MCF 10A (cell line): ENCODE measurements around the gene MXD3. TPM values are rescaled to one million over a fixed set of nuclear protein-coding genes. Genes with fewer than 3 reads are reported as not detected.

Experiments used
- BruUV-seq: library from RNA; stranded (reverse); fragments of 400-500 nt; replicated peaks from 2 replicates; lab custom pipeline; 2021; lab: Mats Ljungman, UMichigan
- CTCF ChIA-PET: fragments of 300-600 bp; sonication (Branson Sonifier 250); formaldehyde crosslinking; extraction: SDS; loops from one replicate; lab custom pipeline; 2021; ENCODE audit warnings: antibody characterized with exemption, inconsistent platforms; lab: Yijun Ruan, JAX
- POLR2A ChIA-PET: fragments of 300-600, 350-650 bp; sonication (Branson Sonifier 250); formaldehyde crosslinking; extraction: SDS; loops from one replicate; lab custom pipeline; 2020; ENCODE audit warnings: antibody characterized with exemption, inconsistent platforms; lab: Yijun Ruan, JAX
- DNase-seq: peaks from one replicate; pipeline ENCODE4 v3.0.0-alpha.2; 2018; ENCODE audit not compliant: unreplicated experiment
- H3K27ac Mint-ChIP-seq: one replicate; pipeline ENCODE4 v1.8.0; 2022; ENCODE audit warnings: mild to moderate bottlenecking, low read depth, mixed read lengths; ENCODE audit not compliant: unreplicated experiment
- H3K27me3 Mint-ChIP-seq: one replicate; pipeline ENCODE4 v1.8.0; 2022; ENCODE audit warnings: mixed read lengths; ENCODE audit not compliant: insufficient read depth, unreplicated experiment
- H3K36me3 Mint-ChIP-seq: one replicate; pipeline ENCODE4 v1.8.0; 2022; ENCODE audit warnings: mild to moderate bottlenecking, moderate library complexity, mixed read lengths; ENCODE audit not compliant: insufficient read depth, unreplicated experiment
- H3K4me1 Mint-ChIP-seq: one replicate; pipeline ENCODE4 v1.8.0; 2022; ENCODE audit warnings: mixed read lengths; ENCODE audit not compliant: insufficient read depth, unreplicated experiment
- H3K4me3 Mint-ChIP-seq: one replicate; pipeline ENCODE4 v1.8.0; 2022; ENCODE audit warnings: mild to moderate bottlenecking, moderate library complexity, mixed read lengths; ENCODE audit not compliant: unreplicated experiment
- H3K9me3 Mint-ChIP-seq: one replicate; pipeline ENCODE4 v1.8.0; 2022; ENCODE audit warnings: mixed read lengths; ENCODE audit not compliant: unreplicated experiment
- CTCF ChIP-seq: fragments of 200-600 bp; IDR thresholded peaks from one replicate; pipeline ENCODE4 v1.8.0; 2022; ENCODE audit warnings: antibody characterized with exemption, mild to moderate bottlenecking; ENCODE audit not compliant: unreplicated experiment
- intact Hi-C: fragments of 100-400 bp; cut with micrococcal nuclease; formaldehyde crosslinking; loops from 2 replicates; pipeline ENCODE4 v1.14.1; 2022
- total RNA-seq: library from RNA; stranded (reverse); gene quantifications from 2 replicates; pipeline ENCODE4 v1.2.3, GENCODE V29; 2022

MXD3 gene
- total RNA-seq, 1 experiment from 2014 or later = 13.2 TPM

GRCh38 chr5:177275883-177276282 is 35.8 kb downstream of the MXD3 start:
- intact Hi-C loops = no loop called here
- no peak overlapping the region for H3K27ac Mint-ChIP-seq
- no peak for DNase-seq
- CTCF ChIA-PET = interaction anchor here (0.7 to 0.8 kb wide), 2 partner anchors 11 to 157 kb away, joined by 3 read pairs; no protein-coding TSS in a partner anchor
- BruUV-seq = no TSS peak
- H3K9me3 Mint-ChIP-seq = no peaks in the 10 kb centered on the region
- no peak overlapping the region for H3K4me3 Mint-ChIP-seq
- TF ChIP-seq CTCF = no peak
- no peaks in the 10 kb centered on the region for H3K4me1 Mint-ChIP-seq
- POLR2A ChIA-PET = interaction anchor here (0.8 to 0.9 kb wide), 2 partner anchors 23 to 26 kb away, joined by 3 read pairs; no protein-coding TSS in a partner anchor
- peaks cover 97% of the 10 kb centered on the region for H3K36me3 Mint-ChIP-seq
- no peaks in the 10 kb centered on the region for H3K27me3 Mint-ChIP-seq

- no TSS peak for BruUV-seq
- Mint-ChIP-seq H3K27ac (peak overlapping the region; percentile 50), H3K4me3 (no peak overlapping the region), H3K9me3 (no peaks in the 10 kb centered on the region), H3K27me3 (no peaks in the 10 kb centered on the region), H3K36me3 (peaks cover 99% of the 10 kb centered on the region), H3K4me1 (peaks cover 17% of the 10 kb centered on the region)
- no peak for DNase-seq
- no peak for TF ChIP-seq CTCF
- POLR2A ChIA-PET = interaction anchor here (0.9 to 2.0 kb wide), 8 partner anchors 11 to 184 kb away, joined by 3 to 12 read pairs (median 4); partner anchors contain the start of genes PRELID1 and RAB24
- CTCF ChIA-PET = interaction anchor here (0.8 to 3.2 kb wide), 7 partner anchors 9 to 158 kb away, joined by 3 to 23 read pairs (median 3); no protein-coding TSS in a partner anchor
- intact Hi-C loops = no loop called here
Observed at GRCh38 chr5:177271113-177271512, 40.6 kb downstream of the MXD3 start.

- Mint-ChIP-seq H3K9me3 (no peaks in the 10 kb centered on the region), H3K4me1 (peaks cover 17% of the 10 kb centered on the region), H3K4me3 (no peak overlapping the region), H3K36me3 (peaks cover 99% of the 10 kb centered on the region), H3K27ac (peak overlapping the region; percentile 50), H3K27me3 (no peaks in the 10 kb centered on the region)
- ChIA-PET CTCF (interaction anchor here (0.8 to 3.2 kb wide), 8 partner anchors 8 to 157 kb away, joined by 3 to 23 read pairs (median 4); no protein-coding TSS in a partner anchor), POLR2A (interaction anchor here (0.9 to 2.0 kb wide), 10 partner anchors 9 to 185 kb away, joined by 3 to 12 read pairs (median 4); partner anchors contain the start of genes PRELID1 and RAB24)
- BruUV-seq = no TSS peak
- DNase-seq = no peak
- intact Hi-C loops = no loop called here
- no peak for TF ChIP-seq CTCF
Observed at GRCh38 chr5:177270653-177271052, 41.0 kb downstream of the MXD3 start.

GRCh38 chr5:177269976-177270375 is 41.7 kb downstream of the MXD3 start:
- no peaks in the 10 kb centered on the region for H3K27me3 Mint-ChIP-seq
- no TSS peak for BruUV-seq
- TF ChIP-seq CTCF = no peak
- DNase-seq = peak; percentile 27
- peaks cover 17% of the 10 kb centered on the region for H3K4me1 Mint-ChIP-seq
- H3K9me3 Mint-ChIP-seq = no peaks in the 10 kb centered on the region
- CTCF ChIA-PET = interaction anchor here (0.7 to 3.2 kb wide), 7 partner anchors 9 to 231 kb away, joined by 3 to 23 read pairs (median 5); no protein-coding TSS in a partner anchor
- no peak overlapping the region for H3K4me3 Mint-ChIP-seq
- POLR2A ChIA-PET = interaction anchor here (0.7 to 2.0 kb wide), 12 partner anchors 9 to 86 kb away, joined by 3 to 12 read pairs (median 4); partner anchors contain the start of genes PRELID1 and RAB24
- H3K36me3 Mint-ChIP-seq = peaks cover 99% of the 10 kb centered on the region
- H3K27ac Mint-ChIP-seq = peak overlapping the region; percentile 50
- intact Hi-C loops = no loop called here
